GM19023 (cell line): ENCODE measurements around the gene DAB2IP.
"Not testable (repeated sequence)": the region's sequence is repeated elsewhere in the genome, so short reads cannot be mapped to it uniquely, and the experiment has no call there.

Experiments used
- ATAC-seq: cut with Tn5 transposase; IDR thresholded peaks from one replicate; pipeline ENCODE4 v1.9.1; 2021; ENCODE audit warnings: mild to moderate bottlenecking, moderate library complexity; ENCODE audit not compliant: unreplicated experiment

DAB2IP gene

DNA sequence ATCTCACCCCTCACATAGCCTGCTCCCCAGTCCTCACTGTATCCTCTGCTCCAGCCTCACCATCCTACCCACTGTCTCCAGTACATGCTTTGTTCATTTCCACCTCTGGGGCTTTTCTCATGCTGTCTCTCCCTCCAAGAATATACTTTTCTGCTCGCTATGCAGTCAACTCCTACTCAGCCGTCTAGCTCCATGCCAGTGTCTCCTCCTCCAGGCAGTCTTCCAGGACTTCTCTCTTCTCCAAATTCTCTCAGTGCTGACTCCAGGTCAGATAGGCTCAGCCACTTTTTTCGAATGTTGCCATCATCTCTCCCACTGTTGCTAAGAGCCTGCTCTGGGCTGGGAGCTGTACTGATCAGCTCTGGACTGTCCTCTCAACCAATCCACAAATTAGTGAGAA lies 8.0 kb upstream of the DAB2IP start:
- ATAC-seq, result no peak

DNA sequence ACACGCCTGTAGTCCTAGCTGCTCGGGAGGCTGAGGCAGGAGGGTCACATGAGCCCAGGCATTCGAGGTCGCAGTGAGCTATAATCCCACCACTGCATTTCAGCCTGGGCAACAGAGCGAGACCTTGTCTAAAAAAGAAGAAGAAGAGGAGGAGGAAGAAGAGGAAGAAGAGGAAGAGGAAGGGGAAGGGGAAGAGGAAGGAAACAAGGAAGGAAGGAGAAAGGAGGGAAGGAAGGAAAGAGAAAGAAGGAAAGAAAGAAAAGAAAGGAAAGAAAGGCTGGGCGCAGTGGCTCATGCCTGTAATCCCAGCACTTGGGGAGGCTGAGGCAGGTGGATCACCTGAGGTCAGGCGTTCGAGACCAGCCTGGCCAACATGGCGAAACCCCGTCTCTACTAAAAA lies 7.4 kb upstream of the DAB2IP start:
- not testable (repeated sequence) for ATAC-seq

DNA sequence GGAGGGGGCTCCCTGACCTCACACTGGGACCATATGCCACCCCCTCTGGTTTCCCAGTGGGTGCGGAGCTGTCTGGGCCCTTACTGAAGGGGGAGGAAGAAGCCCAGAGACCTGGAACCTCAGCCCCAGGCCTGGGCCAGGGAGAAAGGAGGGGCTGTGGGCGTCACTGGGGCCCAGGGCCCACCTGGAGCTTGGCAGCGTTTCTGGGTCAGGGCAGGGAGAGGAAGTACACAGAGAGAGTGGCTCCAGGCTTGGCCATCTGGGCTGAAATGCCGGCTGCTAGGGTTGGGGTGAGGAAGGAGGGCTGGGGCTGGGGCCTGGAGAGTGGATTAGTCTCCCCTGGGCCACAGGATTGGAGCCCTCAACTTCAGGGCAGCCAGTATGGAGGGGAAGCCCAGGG lies 6.4 kb upstream of the DAB2IP start:
- no peak for ATAC-seq

DNA sequence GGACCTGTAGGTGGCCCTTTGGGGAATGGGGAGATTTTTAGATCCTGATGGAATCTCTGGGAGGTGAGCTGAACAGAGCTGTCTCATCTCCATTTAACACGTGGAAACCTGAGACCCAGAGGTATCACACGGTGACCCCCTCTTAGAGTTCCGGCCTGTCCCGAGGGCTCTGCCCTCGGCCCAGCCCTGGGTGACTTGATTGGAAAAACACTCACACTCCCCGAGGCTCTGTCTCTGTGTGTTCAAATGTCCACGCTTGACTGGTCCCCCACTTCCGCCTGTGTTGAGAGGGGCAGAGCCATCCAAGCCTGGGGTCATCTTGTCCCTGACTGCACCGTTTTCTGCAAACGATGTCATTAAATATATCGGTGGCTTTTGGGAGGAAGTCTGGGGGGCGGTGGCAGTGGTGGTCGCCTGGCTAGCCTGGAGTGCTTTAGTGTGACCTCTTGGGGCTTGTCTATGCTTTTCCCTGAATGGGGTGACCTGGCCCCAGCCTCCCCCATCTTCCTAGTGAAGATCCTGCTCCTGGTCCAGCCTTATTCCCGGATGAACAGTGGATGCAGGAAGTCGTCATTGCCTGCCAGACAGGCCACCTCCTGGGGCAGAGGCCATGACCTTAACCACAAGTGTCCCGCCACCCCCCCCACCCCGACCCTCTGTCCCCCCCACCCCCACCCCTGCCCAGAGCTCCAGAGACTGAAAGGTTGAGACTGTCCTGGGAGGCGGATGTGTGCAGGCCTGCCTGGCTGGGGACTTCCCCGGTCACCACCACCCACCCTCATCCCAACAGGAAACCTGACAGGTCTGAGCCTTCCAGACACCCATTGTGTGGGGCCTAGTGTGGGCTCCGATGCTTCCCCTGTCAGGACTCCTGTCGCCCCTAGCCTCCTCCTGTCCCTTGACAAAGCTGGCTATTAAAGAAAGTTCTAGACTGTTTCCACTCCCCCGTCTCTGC lies 5.3 kb upstream of the DAB2IP start:
- no peak for ATAC-seq

DNA sequence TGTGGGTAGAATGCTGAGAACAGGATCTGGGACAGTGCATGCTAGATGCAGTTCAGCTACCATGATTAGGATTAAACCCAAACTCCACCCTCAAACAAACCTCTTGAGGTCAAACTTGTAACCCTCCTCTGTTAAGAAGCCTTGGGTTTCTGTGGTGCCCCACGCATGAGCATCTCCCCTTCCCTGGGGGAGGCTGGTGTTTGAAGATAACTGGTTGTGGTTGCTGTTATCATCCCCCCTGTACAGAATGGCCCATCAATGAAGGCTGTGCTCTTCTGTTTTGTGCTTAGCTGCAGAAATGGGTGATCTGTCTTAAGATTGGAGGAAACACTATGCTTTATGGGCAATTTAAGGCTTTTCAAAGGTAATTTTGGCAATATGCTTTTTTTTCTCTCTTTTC lies 4.4 kb upstream of the DAB2IP start:
- ATAC-seq, result no peak

DNA sequence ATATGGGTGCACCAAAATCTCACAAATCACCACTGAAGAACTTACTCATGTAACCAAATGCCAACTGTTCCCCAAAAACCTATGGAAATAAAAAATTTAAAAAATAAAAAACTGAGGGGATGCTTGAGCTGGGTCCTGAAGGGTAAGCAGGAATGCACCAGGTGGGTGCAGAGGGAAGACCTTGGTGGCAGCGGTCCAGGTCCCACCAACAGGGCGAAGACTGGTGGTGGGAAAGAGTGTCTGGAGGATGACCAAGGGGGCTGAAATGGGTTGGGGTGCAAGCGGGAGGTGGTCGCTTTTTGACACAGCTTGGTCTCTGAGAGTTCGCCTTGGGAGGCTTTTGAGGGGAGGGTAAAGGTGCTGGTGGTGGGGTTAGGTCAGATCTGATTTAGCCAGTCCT lies 3.3 kb upstream of the DAB2IP start:
- no peak for ATAC-seq

DNA sequence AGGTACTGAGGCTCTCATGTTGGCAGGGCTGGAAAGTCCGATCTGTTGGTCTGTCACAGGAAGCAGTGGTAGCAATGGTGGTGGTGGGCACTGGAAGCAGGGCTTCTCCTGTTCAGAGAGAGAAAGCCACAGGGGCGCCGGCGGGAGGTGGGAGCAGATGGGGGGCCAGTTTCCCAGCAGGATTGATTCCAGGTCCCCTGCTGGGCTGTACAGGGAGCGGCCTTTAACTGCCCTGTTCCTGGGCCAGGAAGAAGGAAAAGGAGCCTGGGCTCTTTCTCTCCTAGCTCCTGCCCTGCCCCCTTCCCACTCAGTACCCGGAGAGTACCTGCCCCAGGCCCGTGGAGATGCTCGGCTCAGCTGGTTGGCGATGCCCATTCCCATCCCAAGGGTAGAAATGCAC lies 2.6 kb upstream of the DAB2IP start:
- no peak for ATAC-seq

DNA sequence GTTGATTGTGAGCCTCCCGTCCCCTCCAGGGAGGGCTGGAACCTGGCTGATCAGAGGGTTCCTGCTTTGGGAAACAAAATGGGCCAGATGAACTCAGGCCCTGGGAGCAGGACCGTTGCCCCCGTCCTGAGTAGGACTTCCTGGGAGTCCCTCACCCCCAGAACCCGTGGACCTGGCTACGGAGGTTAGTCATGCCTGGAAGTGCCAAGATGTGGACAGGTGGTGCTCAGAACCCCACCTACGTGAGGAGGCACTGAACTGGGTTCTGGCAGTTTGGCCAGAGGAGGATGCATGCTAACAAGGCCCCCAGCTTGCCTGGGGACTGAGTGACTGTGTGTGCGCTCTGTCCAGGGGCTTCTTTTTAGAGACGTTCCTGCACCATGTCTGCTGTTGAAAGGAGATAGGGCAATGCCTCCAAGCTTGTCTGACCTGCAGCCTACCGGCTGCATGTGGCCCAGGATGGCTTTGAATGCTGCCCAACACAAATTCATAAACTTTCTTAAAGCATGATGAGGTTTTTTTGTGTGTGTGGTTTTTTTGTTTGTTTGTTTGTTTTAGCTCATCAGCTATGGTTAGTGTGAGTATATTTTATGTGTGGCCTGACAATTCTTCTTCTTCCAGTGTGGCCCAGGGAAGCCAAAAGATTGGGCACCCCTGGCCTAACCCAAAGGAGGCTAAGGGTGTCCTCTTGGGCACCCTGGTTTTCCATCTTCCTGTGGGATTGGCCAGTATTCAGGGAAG lies 1.8 kb upstream of the DAB2IP start:
- no peak for ATAC-seq

DNA sequence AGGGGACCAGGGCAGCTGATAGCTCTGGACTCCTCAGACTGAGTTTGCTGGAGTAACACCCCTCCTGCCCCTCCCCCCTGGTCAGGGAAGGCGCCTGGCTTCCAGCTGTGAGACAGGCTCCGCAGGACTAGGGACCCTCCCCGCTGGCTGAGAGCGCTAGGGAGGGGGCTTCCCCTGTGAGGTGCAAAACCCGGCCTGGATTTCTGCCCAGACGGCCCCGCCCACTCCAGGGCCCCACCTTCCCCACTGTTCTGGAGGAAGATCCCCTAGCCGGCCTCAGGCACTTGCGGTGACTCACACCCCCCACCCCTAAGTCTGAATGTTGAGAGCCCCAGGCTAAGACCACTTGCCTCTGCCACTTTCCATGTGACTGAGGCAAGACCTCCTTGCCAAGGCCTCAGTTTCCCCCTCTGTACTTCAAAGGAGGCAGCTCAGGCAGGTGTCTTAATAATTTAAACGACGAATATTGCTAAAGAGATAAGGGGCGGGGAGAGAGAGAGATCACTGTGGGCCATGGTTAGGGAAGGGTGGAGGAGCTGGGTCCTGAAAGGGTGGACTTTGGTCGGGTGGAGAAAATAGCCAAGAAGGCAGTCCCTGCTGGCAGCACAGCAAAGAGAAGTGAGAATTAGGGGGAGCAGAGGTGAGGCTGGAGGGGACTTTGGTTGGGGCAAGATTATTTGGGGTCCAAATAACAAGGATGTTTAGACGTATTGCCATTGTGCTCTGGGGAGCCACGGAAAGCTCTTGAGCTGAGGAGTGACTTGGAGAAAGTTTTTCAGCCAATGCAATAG lies 1.0 kb upstream of the DAB2IP start:
- no peak for ATAC-seq

DNA sequence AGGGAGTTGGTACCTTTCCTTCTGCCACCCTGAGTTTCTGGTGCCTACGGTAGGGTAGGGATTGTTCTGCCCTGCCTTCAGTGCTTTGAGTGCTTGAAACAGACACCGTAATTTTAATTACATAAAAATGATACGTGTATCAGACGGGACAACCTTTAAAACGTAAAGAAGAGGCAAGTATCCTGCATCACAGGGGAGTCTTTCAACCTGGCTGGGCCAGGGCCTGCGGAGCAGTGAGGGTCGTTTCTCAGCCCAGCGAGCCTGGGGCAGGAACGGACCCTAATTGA lies 483 bp upstream of the DAB2IP start:
- ATAC-seq, result no peak

DNA sequence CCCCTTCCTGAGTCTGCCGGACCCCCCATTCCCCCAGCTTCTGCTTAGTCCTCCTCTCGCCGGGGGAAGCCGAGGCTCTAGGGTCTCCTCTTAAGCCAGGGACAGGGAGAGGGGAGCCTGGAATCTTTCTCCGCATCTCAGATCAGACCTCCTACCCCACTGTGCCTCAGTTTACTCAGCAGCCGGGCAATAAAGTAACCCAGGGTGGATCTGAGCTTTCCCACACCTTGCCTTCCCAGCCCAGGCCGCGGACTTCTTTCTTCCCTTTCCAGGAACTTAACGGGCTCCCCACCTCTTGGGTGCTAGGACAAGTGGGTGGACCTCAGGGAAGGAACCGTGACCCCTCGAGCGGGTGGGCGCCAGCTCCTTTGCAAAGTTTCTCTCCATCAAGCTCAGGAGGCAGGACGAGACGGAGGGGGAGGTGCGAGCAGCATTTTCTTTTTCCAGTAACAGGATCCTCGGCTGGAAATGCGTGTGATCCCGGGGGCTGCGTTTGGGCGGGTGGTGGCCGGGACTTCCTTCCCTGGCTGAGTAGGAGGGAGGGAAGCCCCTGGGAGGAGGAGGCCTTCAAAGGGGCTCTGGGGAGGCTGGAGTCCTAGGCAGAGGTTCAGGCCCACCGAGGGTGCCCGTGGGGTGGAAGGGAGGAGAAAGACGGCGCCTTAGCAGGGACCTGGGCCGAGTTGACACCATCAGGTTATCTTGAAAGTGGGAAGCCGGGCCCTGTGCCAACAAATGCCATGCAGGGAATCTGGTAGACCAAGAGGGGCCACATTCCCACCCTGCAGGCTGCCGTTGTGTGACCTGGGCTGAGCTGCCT lies 795 bp downstream of the DAB2IP start:
- ATAC-seq, result no peak

DNA sequence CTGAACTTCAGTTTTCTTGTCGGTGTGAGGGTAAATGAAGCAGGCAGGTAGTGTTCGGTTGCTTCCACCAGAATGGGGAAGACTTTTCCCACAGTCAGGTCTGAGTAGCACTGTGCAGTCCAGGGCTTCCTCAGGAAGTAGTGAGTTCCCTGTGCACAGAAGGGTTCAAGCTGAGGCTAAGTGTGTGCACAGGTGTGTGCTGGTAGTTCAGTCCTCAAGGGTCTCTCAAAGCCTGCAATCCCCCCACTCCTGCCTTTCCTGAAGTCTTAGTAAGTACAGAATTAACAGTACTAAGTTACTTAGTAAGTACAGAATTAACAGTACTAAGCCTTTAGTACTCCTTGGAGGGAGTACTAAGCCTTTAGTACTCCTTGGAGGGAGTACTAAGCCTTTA lies 1.4 kb downstream of the DAB2IP start:
- no peak for ATAC-seq

DNA sequence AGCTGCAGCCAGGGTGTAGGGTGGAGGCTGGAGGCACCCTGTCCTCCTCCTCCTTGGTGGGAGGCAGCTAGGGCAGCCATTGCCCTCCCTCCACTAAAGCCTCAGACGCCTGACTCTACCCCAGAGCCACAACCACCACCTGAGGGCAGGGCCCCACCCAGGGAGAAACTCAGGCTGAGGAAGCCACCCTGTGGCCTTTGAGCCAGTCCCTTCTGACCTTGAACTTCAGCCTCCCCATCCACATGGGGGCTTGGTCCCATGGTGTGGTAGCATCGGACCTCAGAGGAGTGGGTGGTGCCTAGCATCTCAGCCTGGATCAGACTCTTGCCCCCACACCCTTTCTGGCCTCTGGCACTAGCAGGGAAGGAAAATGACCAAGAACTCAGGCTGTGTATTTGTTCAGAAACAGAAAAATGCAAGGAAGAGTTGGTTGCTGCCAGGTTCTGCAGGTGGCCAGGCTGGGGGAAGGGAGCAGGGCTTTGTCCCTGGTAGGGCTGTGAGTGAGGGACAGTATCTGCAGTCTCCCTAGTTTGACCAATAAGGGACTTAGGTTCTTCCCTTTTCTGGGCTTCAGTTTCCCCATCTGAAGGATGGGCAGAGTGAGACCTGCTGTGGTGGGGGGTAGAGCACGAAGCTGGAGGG lies 3.2 kb downstream of the DAB2IP start:
- ATAC-seq, result no peak

DNA sequence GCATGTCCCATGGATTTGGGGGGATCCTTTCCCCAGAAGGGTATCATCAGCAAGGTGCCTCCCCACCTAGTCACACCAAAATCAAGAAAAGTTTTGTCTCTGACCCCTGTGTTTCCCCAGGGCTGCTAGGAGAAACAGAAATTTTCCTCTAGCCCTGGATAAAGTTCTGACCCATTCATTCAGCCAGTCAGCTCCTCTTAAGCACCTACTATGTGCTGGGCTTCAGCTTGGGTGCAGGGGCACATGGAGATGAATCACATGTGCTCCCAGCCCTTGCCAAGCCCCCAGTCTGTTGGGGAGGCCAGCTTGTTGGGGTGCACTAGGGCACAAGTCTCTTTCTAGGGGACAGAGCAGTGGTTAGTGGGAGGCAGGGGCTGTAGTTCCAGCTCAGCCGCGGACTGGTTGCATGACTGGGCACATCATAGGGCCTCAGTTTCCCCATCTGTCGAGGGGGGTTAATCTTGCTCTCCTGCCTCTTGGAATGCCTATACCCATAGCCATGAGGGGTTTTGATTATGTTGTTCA lies 3.9 kb downstream of the DAB2IP start:
- no peak for ATAC-seq

DNA sequence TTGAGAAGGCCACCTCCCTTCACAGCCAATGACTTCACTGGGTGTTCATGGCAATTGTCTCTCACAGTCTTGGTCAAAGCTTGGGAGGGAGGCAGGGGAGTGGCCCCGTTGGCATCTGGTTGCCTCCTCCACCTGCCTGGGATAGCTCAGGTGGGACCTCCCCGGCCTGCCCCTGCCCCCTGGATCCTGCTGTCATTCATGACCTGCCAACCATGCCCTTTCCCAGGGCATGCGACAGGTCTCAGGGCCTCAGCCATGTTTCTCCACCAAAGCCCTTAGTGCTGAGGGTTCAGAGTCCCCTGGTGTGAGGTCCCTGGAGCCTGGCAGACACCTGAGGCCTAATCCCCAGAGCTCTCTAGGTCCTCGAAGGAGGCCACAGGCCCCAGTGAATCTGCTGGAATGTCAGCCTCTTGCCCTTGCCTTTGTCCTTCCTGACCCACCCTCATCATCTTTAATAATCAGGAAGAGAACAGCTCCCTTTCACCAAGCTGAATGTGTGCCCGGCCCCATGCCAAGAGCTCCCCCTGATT lies 5.6 kb downstream of the DAB2IP start:
- no peak for ATAC-seq

DNA sequence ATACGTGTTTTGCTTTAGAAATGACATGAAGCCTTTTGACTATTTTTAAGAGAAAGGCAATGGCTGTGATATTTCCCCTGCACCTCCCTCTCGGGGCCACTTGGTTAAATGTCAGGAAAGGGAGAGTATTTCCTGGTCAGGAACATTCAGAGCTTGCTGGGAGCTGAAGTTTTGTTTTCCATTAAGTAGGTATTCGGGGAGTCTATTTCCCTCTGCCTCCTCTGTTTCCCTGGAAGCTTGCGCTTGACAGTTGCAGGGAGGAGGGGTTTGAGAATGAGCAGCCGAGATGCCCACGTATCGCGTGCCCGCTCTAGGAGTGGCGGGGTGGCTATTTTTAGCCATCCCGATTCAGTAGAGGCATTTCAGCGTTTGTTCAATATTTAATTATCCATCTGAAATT lies 6.7 kb downstream of the DAB2IP start:
- no peak for ATAC-seq

DNA sequence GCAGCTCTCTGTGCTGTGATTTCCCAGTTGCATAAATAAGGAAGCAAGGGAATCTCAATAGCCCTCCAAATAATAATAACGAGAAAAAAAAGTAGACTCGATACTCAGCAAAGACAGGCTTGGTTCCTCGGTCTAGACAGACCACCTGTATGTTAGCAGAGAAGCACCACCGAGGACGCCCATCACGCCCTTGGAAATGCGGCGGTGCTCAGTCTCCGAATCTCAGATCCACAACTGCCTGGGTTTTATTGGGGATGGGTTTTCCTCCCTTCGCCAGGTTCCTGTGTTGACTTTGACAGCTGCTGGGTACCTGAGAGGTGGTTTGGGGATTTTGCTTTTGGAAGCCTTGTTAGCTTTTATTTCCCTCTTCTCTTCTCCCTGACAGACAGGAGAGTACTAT lies 7.2 kb downstream of the DAB2IP start:
- ATAC-seq, result no peak

DNA sequence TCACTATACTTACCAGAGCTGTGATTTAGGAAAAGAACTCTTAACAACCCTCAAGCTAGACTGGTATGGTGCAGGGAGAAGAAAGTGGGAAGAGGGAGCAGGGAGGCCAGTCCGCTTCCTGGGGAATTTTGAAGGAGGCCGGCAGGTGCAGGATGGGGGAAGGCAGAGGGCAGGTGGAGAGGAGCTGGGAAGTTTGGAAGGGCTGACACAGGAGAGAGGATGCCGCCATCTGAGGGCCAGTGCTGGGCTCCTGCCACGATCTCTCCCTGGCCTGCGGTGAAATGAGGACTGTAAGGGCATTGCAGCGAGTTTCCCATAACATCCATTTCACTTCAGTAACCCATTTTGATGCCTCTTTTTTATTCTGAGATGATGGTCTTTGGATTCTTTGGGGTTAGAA lies 8.9 kb downstream of the DAB2IP start:
- ATAC-seq, result no peak

DNA sequence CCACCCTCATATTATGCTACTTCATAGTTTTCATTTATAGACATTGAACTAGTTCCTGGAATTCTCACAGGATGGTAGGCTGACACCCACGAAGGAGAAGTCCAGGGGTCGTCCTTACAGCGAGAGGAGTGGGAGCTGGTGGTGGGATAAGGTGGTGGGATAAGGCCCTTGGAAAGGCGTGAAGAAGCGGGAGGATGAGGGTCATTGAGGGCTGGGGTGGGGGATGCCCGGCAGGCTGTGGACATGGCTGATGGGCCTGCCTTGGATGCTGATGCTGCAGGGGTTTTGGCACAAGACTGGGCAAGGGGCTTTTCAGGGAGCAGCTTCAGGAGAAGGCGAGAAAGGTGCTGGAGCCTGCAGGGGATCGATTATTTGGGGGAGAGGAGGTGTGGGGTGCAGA lies 9.4 kb downstream of the DAB2IP start:
- no peak for ATAC-seq

DNA sequence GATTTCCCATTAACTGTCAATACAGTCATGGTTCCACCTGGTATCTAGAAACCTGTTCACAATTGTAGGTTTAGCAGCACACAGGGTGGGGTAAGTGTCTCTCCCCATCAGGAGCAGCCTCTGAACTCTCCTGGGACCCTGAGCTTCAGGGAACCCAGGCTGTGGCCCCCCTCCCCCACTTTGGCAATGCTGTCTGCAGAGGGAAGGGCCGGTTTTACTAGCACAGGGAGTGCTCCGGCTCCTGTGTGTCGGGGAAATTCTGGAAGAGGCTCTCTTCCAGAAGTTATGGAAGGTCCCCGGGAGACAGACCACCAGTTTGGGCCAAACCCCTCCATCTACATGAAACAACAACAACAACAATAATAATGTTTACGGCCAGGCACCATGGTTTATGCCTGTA lies 9.9 kb downstream of the DAB2IP start:
- no peak for ATAC-seq
